Embryonic facial prominence (tissue), 1 donor: ENCODE data around the gene CMTM8.
"Not testable (repeated sequence)": the region's sequence is repeated elsewhere in the genome, so short reads cannot be mapped to it uniquely, and the experiment has no call there.

Experiments used
- DNase-seq: peaks from one replicate; pipeline ENCODE4 v3.0.0-alpha.2; 2016; ENCODE audit errors: extremely low spot score

The CMTM8 gene

DNA sequence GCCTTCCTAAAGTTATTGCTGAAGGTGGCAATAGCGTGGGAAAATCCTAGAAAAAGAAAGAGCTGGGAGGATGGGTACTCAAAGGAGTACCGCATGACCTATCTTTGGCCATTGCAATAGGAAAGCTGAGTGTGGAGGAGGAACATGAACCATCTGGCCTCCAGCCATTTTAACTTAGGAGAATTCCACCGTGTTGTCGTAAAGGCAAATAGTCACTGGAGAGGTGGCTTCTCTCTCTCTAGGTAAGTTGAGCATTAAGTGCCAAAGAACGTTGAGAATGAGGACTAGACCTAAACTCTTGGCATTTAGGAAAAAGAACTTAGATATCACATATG, 137.1 kb downstream of the CMTM8 start:
- DNase-seq, result no peak

- no peak for DNase-seq
Measured at GRCh38 chr3:32376115-32376514, 137.6 kb downstream of the CMTM8 start.

DNA sequence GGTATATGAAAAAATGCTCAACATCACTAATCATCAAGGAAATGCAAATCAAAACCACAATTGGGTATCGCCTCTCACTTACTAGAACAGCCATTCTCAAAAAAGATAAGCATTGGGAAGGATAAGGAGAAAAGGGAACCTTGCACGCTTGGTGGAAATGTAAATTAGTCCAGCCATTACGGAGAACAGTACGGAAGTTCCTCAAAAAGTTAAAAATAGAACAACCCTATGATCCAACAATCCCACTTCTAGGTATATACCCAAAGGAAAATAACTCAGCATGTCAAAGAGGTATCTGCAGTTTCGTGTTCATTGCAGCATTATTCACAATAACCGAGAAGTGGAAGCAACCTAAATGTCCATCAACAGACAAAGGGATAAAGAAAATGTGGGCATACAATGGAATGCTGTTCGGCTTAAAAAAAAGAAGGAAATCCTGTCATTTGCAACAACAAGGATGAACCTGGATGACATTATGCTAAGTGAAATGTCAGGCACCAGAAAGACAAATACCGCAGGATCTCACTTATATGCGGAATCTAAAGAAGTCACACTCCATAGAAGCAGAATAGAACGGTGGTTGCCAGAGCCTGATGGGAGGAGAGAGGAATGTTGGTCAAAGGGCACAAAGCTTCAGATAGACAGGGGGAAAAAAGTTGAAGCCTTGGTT, 141.5 kb downstream of the CMTM8 start:
- DNase-seq, result no peak

GRCh38 chr3:32381922-32382321, 143.4 kb downstream of the CMTM8 start:
- no peak for DNase-seq

DNA sequence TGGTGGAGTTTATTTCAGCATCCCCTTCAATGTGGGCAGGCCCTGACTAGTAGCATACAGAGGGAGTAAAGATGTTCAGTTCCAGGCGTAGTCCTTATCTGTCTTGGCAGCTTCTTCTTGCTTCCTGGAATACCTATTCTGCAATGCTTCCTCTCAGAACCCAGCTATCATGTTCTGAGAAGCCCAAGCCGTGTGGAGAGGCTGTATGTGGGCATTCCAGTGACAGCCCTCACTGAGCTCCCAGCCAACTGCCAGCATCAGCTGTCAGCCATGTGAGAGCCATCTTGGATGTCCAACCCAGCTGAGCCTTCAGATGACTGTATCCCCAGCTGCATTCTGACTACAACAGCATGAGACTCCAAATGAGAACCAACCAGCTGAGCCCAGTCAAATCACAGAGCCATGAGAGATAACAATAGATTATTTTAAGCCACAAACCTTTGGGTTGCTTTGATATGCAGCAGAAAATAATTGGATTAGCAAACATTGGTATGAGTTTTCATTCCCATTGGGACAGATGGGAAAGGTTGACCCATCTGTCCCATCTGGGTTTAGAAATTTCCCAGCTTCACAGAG, 144.7 kb downstream of the CMTM8 start:
- no peak for DNase-seq

- no peak for DNase-seq
Measured at GRCh38 chr3:32384938-32385337, 146.5 kb downstream of the CMTM8 start.

DNA sequence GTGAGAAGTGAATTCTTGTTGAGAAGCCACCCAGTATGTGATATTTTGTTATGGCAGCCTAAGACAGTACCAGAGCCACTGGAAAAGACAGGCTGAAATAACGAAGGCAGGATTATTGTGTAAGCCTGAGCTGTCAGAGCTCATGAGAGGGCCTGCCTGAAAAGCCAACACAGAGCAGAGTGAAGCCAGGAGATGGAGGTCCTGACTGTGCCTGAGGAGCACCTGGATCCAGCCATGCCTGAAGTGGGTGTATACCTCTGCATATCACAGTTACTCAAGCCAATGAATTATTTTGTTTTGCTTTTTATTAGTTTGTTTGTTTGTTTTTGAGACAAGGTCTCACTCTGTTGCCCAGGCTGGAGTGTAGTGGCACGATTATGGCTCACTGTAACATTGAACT, 149.0 kb downstream of the CMTM8 start:
- no peak for DNase-seq

DNA sequence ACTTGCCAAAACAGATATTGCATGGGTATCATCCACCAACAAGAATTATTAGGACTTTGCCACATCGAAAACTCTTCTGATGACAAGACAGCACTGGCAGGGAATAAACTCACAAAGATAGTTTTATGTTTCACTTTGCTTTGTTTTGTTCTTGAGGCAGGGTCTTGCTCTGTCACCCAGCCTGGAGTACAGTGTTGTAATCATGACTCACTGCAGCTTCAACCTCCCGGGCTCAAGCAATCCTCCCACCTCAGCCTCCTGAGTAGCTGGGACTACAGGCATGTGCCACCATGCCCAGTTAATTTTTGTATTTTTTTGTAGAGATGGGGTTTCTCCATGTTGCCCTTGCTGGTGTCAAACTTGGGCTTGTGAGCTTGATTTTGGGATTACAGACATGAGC, 151.1 kb downstream of the CMTM8 start:
- not testable (repeated sequence) for DNase-seq

DNA sequence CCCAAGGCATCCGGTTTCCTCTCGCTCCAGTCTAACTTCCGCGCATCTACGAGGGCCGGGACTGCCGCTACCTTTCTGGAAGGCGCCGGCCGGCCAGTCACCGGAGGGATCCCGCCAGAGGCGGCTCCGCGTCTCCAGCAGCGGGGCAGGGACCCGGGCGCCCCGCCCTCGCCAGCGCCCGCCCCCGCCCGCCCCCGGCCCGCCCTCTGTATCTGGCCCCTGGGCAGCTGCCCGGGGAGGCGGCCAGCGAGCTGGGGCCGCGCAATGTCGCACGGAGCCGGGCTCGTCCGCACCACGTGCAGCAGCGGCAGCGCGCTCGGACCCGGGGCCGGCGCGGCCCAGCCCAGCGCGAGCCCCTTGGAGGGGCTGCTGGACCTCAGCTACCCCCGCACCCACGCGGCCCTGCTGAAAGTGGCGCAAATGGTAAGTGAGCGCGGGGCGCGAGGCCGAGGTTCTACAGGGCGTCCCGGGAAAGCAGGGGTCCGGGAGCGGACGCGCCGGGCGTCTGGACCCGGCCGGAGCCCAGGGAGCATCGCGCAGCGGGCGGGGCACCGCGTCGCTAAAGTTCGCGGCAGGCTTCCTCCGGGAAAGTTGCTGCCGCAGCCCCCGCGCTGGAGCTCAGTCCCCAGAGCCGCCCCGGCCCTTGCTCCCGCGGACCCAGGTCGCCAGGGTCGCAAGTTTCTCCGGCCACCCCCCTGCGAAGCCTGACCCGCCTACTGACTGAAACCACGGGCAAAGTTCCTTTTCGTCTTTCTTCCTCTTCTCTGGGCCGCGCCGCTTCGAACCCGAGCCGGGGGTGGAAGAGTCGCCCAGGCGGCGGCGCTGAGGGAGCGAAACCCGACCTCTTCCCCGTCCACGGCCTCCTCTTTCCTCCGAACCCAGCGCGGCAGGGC, 153.4 kb downstream of the CMTM8 start, which contains the start of gene CMTM7:
Gene CMTM7, plus strand, starts transcription at position 211 of the 893 bp plus-strand sequence. Its CDS starts 54 bp downstream, at position 265.
- DNase-seq, result no peak

- DNase-seq, result no peak
Measured at GRCh38 chr3:32392536-32393302, 154.2 kb downstream of the CMTM8 start.

DNA sequence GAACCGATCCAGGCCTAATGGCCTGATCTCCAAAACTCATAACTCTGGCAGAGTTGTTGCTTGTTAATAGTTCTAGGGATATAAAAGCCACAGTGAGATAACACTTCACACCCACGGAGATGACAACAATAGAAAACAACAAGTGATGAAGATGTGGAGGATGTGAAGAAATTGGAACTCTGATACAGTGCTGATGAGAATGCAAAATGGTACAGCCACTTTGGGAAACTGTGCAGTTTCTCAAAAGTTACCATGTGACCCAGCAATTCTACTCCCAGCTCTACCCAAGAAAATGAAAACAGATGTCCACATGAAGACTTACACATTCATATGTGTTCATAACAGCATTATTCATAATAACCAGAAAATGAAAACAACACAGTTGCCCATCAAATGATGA, 157.0 kb downstream of the CMTM8 start:
- no peak for DNase-seq

GRCh38 chr3:32397941-32398340, 159.5 kb downstream of the CMTM8 start:
- DNase-seq, result no peak

GRCh38 chr3:32398531-32398930, 160.1 kb downstream of the CMTM8 start:
- DNase-seq, result no peak

GRCh38 chr3:32399030-32399620, 160.6 kb downstream of the CMTM8 start:
- DNase-seq, result no peak

GRCh38 chr3:32401126-32401525, 162.6 kb downstream of the CMTM8 start:
- DNase-seq, result no peak

DNA sequence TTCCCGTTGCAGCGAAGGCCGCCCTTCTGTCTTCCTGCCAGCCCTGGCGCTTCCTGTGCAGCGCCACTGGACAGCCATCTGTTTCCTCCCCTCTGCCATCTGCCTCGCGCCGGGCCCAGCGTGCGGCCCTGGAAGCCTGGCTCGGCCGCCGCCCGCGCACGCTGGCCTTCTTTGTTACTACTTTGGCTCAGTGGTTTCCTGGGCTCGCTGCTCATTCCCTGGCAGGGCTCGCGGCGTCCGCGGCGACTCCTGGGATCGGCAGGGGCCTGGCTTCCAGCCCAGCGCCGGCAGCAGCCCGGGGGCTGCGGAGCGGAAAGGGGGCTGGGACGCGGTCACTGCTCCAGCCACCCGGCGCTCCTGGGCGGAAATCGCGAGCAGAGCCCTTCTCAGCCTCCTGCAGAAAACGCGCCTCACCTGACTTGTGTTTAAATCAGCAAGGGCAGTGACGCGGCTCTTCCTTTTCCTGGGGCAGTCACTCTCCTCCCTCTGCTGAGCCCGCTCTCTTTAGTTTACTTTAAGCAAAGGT, 163.1 kb downstream of the CMTM8 start:
- DNase-seq, result no peak

DNA sequence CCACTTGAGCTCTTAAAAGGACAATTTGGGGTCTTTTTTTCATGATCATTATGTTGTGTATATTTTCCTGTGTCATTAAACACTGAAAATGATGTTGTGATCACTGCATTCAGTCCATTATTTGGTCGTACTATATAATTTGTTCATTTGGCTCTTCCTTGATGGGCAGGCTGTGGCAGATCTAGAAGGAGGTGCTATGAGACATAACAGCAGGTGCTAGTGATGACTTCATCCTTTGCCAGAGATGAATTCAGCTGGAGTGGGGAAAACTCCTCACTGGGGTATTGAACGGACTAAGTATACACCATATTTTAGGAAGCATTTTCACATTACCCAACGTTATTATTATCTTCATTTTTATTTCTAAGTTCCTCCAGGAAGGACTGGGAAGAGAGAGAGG, 165.2 kb downstream of the CMTM8 start:
- no peak for DNase-seq

GRCh38 chr3:32404714-32405113, 166.2 kb downstream of the CMTM8 start:
- no peak for DNase-seq

GRCh38 chr3:32405155-32405554, 166.7 kb downstream of the CMTM8 start:
- DNase-seq, result no peak

- DNase-seq, result no peak
Measured at GRCh38 chr3:32405711-32406323, 167.3 kb downstream of the CMTM8 start.
